HG02623 (cell line): ENCODE data around the gene MOV10L1.
"Not testable (repeated sequence)": the region's sequence is repeated elsewhere in the genome, so short reads cannot be mapped to it uniquely, and the experiment has no call there.

Experiments used
- ATAC-seq: cut with Tn5 transposase; IDR thresholded peaks from one replicate; pipeline ENCODE4 v1.9.1; 2021; ENCODE audit warnings: moderate library complexity; ENCODE audit not compliant: unreplicated experiment

MOV10L1 gene

DNA sequence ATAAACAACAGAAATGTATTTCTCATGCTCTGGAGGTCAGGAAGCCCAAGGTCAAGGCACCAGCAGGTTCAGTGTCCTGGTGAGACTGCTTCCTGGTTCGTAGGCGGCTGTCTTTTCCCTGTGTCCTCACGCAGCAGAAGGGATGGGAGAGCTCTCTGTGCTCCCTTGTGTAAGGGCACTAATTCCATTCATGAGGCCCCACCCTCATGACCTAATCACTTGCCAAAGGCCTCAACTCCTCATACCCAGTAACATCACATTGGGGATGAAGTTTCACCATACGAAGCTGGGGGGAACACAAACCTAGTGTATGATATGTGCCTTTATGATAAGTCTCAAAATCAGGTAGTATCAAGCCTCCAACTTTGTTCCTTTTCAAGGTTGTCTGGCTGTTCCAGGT, 42.1 kb downstream of the MOV10L1 start:
- ATAC-seq: no peak

GRCh38 chr22:50134481-50134880, 44.7 kb downstream of the MOV10L1 start:
- no peak for ATAC-seq

DNA sequence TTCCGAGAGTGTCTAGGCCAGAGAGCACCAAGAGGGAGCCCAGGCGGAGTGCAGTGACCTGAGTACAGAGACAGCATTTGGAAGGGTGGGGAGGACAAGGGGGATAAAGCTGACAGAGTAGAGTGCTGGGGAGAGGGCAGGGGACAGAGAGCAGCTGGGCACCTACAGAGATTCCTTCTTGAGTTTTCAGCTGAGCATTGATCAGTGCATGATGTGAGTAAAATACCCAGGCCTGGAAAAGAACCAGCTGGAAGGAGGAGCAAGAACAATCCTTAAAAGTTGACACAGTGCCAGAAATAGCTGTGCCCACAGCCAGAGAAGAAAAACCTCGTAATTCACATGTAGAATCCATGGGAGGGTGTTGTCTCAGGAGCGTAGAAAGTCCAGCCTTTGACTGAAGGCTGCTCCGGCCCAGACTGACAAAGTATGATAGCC, 46.8 kb downstream of the MOV10L1 start:
- no peak for ATAC-seq

GRCh38 chr22:50137277-50137676, 47.5 kb downstream of the MOV10L1 start:
- ATAC-seq: not testable (repeated sequence)

DNA sequence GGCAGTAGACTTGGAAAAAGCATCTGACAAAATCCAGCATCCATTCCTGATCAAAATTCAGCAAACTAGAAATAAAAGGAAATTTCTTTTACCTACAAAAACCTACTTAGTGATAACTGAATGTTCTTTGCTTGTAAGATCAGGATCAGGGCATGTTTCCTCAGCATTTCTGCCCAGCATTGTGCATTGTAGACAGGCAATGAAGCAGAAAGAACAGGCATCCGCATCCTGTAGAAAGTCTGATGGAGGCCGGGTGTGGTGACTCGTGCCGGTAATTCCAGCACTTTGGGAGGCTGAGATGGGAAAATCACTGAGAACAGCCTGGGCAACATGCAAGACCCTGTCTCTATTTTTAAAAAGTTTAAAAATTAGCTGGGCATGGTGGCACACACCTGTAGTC, 48.2 kb downstream of the MOV10L1 start:
- no peak for ATAC-seq

GRCh38 chr22:50138988-50139387, 49.2 kb downstream of the MOV10L1 start:
- ATAC-seq: no peak

- ATAC-seq: no peak
These were observed 50.1 kb downstream of the MOV10L1 start for GRCh38 chr22:50139843-50140415.

DNA sequence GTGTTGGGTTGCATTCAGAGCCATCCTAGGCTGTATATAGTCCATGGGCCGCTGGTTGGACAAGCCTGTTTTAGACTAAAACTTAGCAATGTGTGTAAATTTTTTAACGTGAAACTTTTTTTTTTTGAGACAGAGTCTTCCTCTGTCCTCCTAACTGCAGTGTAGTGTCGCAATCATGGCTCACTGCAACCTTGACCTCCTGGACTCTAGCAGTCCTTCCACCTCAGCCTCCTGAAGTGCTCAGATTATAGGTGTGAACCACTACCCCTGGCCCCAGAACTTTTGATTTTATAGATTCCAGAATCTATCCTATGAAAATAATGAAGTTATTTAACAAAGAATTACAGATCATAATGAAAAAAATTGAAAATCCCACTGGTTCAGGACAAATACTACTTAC, 50.8 kb downstream of the MOV10L1 start:
- ATAC-seq: no peak

GRCh38 chr22:50141462-50141861, 51.7 kb downstream of the MOV10L1 start:
- no peak for ATAC-seq

- ATAC-seq: no peak
These were observed 52.1 kb downstream of the MOV10L1 start for GRCh38 chr22:50141891-50142363.

DNA sequence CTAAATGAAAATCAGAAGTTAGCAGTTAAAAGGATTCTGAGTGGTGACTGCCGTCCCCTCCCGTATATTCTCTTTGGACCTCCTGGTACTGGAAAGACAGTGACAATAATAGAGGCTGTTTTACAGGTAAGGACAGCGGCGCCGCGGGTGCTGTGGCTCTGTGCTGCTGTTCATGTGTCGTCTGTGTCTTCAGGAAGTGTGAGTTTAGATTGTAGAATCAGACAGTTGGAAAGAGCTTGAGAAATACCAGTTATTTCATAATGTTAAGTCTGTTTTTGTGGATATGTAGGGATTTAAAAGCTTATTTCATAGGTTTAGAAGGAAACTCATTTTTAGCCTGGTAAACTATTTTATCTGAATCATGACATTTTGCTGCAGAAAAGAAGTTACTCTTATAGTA, 53.3 kb downstream of the MOV10L1 start:
- no peak for ATAC-seq

DNA sequence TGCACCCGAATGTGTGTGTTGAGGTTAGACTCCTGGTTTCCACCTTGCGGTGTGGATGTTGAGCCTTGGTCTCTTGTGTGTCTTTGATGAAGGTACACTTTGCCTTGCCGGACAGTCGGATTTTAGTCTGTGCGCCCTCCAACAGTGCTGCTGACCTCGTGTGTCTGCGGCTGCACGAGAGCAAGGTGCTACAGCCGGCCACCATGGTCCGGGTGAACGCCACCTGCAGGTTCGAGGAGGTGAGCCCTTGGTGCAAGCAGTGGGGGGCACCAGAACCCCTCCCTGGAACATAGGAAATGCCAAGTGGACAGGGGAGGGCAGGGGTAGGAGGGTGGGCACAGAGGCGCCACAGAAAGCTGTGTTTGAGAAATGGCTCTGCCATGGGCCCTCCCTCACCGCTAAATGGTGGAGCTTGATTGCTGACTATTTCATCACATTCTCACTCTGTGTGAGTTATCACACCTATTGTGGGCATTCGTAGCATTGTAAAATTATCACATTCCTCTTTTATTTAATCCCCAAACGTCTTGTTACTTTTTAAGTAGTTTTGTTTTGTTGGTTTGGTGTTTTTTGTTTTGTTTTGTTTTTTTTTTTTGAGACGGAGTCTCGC, 54.3 kb downstream of the MOV10L1 start:
- ATAC-seq: no peak

DNA sequence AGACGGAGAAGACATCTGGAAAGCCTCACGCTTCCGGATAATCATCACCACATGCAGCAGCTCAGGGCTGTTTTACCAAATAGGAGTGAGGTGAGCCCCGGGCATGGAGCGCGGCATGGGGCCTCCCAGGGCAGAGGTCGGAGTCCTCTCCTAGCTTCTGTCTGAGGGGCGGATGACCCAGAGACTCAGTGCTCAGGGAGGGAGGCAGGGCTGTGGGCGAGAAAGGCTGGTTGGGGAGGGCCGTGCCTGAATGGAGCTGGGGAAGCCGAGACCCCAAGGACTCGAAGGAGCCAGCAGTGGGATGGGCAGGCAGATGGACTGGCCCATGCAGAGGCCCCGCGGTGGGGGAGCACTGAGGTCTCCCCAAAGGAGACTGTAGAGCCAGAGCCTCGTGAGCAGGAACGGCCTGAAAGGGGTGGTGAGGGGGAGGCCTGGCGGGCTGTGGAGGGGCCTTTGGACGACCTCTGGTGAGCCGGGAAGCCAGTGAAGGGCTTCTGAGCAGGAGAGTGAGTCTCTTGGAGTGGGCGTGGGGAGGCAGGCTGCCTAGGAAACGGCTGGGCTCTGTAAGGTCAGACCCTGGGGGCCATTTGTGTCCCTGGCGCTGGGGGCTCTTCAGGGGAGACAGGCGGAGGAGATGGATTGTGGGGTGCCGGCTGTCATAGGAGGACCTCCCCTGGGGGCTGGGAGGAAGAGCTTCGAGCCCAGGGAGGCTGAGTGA, 56.1 kb downstream of the MOV10L1 start:
- ATAC-seq: no peak

DNA sequence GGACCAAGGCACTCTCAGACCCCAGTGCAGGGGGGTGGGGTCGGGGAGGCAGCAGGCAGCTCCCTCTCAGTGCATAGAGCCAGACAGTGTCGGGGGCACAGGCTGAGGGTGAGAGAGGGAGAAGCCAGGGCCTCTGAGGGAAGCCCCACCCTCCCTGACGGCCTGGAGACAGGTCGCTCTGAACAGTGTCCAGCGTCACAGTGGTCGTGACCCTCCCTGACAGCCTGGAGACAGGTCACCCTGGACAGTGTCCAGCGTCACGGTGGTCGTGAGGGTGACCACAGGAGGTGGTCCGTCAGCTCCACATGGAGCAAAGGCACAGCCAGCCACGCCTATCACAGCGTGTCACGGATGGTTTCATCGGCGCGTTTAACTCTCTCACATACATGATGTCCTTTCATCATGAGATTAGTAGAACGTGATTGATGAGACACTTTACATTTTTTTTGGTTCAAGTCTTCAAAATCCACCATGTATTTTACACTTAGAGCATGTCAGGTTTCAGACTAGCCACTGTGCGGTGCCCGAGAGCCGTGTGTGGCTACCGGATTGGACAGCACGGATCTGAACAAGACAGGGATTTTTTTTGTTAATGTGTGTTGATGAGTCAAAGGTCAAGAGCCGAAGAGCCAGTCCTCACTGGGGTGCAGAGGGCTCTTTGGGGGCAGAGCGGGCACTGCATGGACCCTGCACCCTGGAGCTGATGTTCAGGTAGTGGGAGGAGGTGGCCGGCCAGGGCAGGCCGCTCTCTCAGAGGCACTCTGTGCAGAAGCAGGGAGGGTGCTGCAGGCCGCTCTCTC, 56.8 kb downstream of the MOV10L1 start:
- ATAC-seq: no peak

DNA sequence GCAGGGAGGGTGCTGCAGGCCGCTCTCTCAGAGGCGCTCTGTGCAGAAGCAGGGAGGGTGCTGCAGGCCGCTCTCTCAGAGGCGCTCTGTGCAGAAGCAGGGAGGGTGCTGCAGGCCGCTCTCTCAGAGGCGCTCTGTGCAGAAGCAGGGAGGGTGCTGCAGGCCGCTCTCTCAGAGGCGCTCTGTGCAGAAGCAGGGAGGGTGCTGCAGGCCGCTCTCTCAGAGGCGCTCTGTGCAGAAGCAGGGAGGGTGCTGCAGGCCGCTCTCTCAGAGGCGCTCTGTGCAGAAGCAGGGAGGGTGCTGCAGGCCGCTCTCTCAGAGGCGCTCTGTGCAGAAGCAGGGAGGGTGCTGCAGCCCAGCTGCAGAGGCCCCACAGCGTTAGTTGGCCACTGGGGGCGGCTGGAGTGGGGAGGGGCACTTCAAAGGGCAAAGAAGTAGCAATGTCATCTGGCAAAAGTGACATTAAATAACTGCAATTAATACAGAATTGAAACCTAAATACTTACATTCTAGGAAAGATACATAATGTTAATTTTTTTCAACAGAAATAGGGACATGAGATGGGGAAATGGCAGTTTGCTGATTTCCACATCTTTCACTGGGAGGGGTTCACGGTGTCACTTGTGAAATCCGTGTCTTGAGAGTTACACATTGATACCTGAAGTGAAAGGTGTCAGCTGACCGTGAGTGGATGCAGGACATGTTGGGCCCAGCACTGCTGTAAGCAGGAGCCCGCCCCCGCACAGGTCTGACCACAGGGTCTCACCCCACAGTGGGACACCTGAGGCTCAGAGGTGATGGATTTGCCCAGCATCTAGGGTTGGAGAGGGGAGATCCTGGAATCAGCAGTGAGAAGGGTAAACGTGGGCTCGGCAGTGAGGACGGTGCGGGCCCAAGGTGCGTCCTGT, 57.7 kb downstream of the MOV10L1 start:
- ATAC-seq: not testable (repeated sequence)

GRCh38 chr22:50148166-50148500, 58.3 kb downstream of the MOV10L1 start:
- ATAC-seq: no peak

DNA sequence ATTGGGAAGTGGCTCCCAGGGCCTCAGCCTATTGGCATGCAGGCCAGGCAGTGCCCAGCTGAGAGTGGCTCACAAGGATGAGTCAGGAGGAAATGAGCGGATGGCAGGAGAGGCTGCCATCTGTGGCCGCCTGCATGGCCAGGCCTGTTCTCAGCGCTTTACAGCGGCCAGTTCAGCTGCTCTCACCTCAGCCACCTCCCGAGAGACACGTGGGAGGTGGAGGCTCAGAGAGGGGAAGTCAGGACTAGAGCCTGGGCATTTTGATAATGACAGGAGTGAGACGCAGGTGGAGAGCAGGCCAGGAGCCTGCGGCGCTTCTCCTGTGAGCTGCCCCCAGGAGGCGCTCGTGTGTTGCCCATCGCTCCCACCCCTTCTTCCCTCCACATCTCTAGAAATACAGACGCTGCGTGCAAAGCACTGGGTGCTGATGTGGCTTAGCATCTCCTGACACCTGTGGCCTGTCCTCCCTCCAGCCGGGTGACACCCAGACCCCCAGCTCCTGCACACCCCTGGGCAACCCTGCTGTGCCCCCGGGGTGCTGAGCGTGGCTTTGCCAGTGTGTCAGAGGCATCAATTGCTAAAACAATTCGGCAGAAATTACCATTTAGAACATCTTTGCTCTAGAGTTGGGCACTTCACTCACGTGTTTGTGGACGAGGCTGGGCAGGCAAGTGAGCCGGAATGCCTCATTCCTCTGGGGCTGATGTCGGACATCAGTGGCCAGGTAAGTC, 59.4 kb downstream of the MOV10L1 start:
- no peak for ATAC-seq

- ATAC-seq: no peak
These were observed 60.6 kb downstream of the MOV10L1 start for GRCh38 chr22:50150161-50151129.
